ENCODE measurements around the gene CDH26. TPM values are rescaled to one million over a fixed set of nuclear protein-coding genes. Genes with fewer than 3 reads are reported as not detected.

Gene CDH26
- total and polyA plus RNA-seq, 7 donors = 0.74 to 5.5 (median 1.4) TPM; not detected in 2

GRCh38 chr20:59958626-59959025 lies 403 bp downstream of the CDH26 start:
- peaks cover 0 to 8% (median 0%) of the 10 kb centered on the region in 4 donors for H3K36me3 ChIP-seq
- no peak overlapping the region for H3K4me3 ChIP-seq
- TF ChIP-seq POLR2A (IDR thresholded peaks at IDR 0.05) (no peak), CTCF (IDR thresholded peaks at IDR 0.05) (no peak), EP300 (IDR thresholded peaks at IDR 0.05) (no peak), POLR2AphosphoS5 (IDR thresholded peaks at IDR 0.05) (no peak)
- intact Hi-C loops (cut with DNase I) = no loop called here
- 51 to 78% methylated on average over 4 of the region's 4 CpGs for WGBS, 2 donors
- H3K4me1 ChIP-seq = no peaks in the 10 kb centered on the region
- H3K27me3 ChIP-seq = no peaks in the 10 kb centered on the region
- no peaks in the 10 kb centered on the region for H3K9me3 ChIP-seq
- no peak overlapping the region for H3K27ac ChIP-seq
- no peak for DNase-seq

GRCh38 chr20:59961423-59961822 lies 3.2 kb downstream of the CDH26 start:
- H3K4me3 ChIP-seq = no peak overlapping the region
- no peak for DNase-seq
- H3K27ac ChIP-seq = no peak overlapping the region
- intact Hi-C loops (cut with DNase I) = no loop called here
- TF ChIP-seq POLR2AphosphoS5 (IDR thresholded peaks at IDR 0.05) = no peak
- TF ChIP-seq EP300 (IDR thresholded peaks at IDR 0.05) = no peak
- TF ChIP-seq CTCF (IDR thresholded peaks at IDR 0.05) = no peak
- no peak for TF ChIP-seq POLR2A (IDR thresholded peaks at IDR 0.05)
- H3K27me3 ChIP-seq = no peaks in the 10 kb centered on the region
- 27 to 67% methylated on average over 2 of the region's 2 CpGs for WGBS, 2 donors
- peaks cover 0 to 8% (median 0%) of the 10 kb centered on the region in 4 donors for H3K36me3 ChIP-seq
- H3K4me1 ChIP-seq = no peaks in the 10 kb centered on the region
- no peaks in the 10 kb centered on the region for H3K9me3 ChIP-seq

GRCh38 chr20:59962155-59962554 lies 3.9 kb downstream of the CDH26 start:
- no peaks in the 10 kb centered on the region for H3K4me1 ChIP-seq
- no peak overlapping the region for H3K27ac ChIP-seq
- TF ChIP-seq POLR2AphosphoS5 (IDR thresholded peaks at IDR 0.05) = no peak
- TF ChIP-seq POLR2A (IDR thresholded peaks at IDR 0.05) = no peak
- no peak for TF ChIP-seq CTCF (IDR thresholded peaks at IDR 0.05)
- no peak for TF ChIP-seq EP300 (IDR thresholded peaks at IDR 0.05)
- intact Hi-C loops (cut with DNase I) = no loop called here
- no peaks in the 10 kb centered on the region for H3K9me3 ChIP-seq
- peaks cover 0 to 8% (median 0%) of the 10 kb centered on the region in 4 donors for H3K36me3 ChIP-seq
- no peak overlapping the region for H3K4me3 ChIP-seq
- DNase-seq = no peak
- 89 to 92% methylated on average over 6 of the region's 6 CpGs for WGBS, 2 donors
- no peaks in the 10 kb centered on the region for H3K27me3 ChIP-seq

- H3K9me3 ChIP-seq = no peaks in the 10 kb centered on the region
- intact Hi-C loops (cut with DNase I) = no loop called here
- H3K4me3 ChIP-seq = no peak overlapping the region
- no peaks in the 10 kb centered on the region for H3K36me3 ChIP-seq
- TF ChIP-seq CTCF (IDR thresholded peaks at IDR 0.05) (no peak), POLR2AphosphoS5 (IDR thresholded peaks at IDR 0.05) (no peak), POLR2A (IDR thresholded peaks at IDR 0.05) (no peak), EP300 (IDR thresholded peaks at IDR 0.05) (no peak)
- DNase-seq = no peak
- no peak overlapping the region for H3K27ac ChIP-seq
- no peaks in the 10 kb centered on the region for H3K27me3 ChIP-seq
- 74 to 82% methylated on average over 3 of the region's 3 CpGs for whole genome bisulfite sequencing, 2 donors
- H3K4me1 ChIP-seq = no peaks in the 10 kb centered on the region
Observed at GRCh38 chr20:59966428-59966827, 8.2 kb downstream of the CDH26 start.

GRCh38 chr20:59971428-59971827 lies 13.2 kb downstream of the CDH26 start:
- no peaks in the 10 kb centered on the region for H3K36me3 ChIP-seq
- no peak for DNase-seq
- H3K9me3 ChIP-seq = no peaks in the 10 kb centered on the region
- TF ChIP-seq POLR2A (IDR thresholded peaks at IDR 0.05) (no peak), EP300 (IDR thresholded peaks at IDR 0.05) (no peak), POLR2AphosphoS5 (IDR thresholded peaks at IDR 0.05) (no peak), CTCF (IDR thresholded peaks at IDR 0.05) (no peak)
- no peak overlapping the region for H3K4me3 ChIP-seq
- H3K27me3 ChIP-seq = no peaks in the 10 kb centered on the region
- no peak overlapping the region for H3K27ac ChIP-seq
- H3K4me1 ChIP-seq = peaks cover 0 to 9% (median 5%) of the 10 kb centered on the region in 4 donors
- intact Hi-C loops (cut with DNase I) = no loop called here
- WGBS, 2 donors = 71 to 98% methylated on average over 1 of the region's 1 CpG

Measured in sigmoid colon (tissue), 7 donors.